ENCODE data around the gene CDKN2C.
A peak's percentile ranks its signal among the peaks of the same experiment; 100 is the strongest.
"Not testable (repeated sequence)": the region's sequence is repeated elsewhere in the genome, so short reads cannot be mapped to it uniquely, and the experiment has no call there.

CDKN2C gene

DNA sequence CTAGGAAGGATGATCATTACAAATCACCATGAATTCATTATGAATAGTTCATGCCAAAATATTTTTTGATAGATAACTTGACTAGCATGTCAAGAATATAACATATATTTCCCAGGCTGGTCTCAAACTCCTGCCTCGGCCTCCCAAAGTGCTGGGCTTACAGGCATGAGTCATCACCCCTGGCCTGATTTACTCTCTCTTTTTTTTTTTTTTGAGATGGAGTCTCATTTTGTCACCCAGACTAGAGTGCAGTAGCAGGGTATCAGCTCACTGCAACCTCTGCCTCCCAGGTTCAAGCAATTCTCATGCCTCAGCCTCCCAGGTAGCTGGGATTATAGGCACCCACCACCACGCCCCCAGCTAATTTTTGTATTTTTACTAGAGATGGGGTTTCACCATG is 34.8 kb upstream of the CDKN2C start:
- not testable (repeated sequence) for H3K9ac ChIP-seq (ENCODE audit: low read length in 2 of 2); H3K27ac ChIP-seq (ENCODE audit: low read length)

DNA sequence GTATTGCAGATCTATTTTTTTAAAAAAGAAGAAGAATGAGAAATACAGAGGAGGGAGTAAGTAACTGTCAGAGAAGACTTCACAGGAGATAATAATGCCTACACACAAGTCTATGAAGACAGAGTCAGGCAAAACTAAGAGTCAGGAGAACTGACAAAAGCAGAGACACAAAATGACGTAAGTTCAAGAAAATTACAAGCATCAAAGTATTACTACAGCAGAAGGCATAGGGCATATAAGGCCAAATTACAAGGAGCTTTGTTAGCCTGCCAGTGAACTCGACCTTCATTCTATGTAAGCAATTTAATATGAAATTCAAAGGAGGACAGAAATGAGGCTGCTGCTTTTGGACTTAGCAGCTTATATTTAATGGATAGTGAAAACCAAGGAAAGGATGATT is 33.7 kb upstream of the CDKN2C start:
- H3K36me3 ChIP-seq (ENCODE audit: control insufficient read depth in 2 of 2, insufficient read depth in 2 of 2, low read length in 2 of 2) = no peaks in the 10 kb centered on the region
- no peaks in the 10 kb centered on the region for H3K4me1 ChIP-seq (ENCODE audit: control insufficient read depth, insufficient read depth, low read length)
- no peak overlapping the region for H3K9ac ChIP-seq (ENCODE audit: low read length in 2 of 2)
- no peaks in the 10 kb centered on the region for H3K27me3 ChIP-seq (ENCODE audit: control insufficient read depth in 1 of 2, insufficient read depth in 2 of 2, low read length in 2 of 2)
- H3K9me3 ChIP-seq (ENCODE audit: control insufficient read depth in 2 of 2, low read length in 2 of 2) = no peaks in the 10 kb centered on the region
- no peak overlapping the region for H3K4me3 ChIP-seq (ENCODE audit: low read length in 2 of 2)
- H3K27ac ChIP-seq (ENCODE audit: low read length) = no peak overlapping the region

More for the DNA sequence above, 34.8 kb upstream of the CDKN2C start:
- not testable (repeated sequence) for H3K36me3 ChIP-seq (ENCODE audit: control insufficient read depth in 2 of 2, insufficient read depth in 2 of 2, low read length in 2 of 2); H3K4me3 ChIP-seq (ENCODE audit: low read length in 2 of 2); H3K27me3 ChIP-seq (ENCODE audit: control insufficient read depth in 1 of 2, insufficient read depth in 2 of 2, low read length in 2 of 2); H3K9me3 ChIP-seq (ENCODE audit: control insufficient read depth in 2 of 2, low read length in 2 of 2); H3K4me1 ChIP-seq (ENCODE audit: control insufficient read depth, insufficient read depth, low read length)

DNA sequence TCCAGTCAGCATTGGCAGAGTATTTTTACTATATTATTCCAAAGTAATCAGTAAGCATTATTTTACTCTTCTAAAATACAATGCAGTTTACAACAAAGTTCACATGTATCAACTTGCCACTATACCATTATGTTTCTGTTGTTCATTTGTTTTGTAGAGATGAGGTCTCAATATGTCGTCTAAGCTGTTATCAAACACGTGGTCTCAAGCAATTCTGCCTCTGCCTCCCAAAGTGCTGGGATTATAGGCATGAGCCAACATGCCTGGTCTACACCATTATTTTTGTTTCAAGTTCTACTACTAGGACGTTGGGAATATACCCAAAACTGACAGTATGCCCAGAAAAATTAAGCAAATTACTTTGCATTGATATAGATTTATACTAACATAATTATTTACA is 29.8 kb upstream of the CDKN2C start:
- Histone ChIP-seq H3K27ac (ENCODE audit: low read length) (no peak overlapping the region), H3K9ac (ENCODE audit: low read length in 2 of 2) (no peak overlapping the region), H3K9me3 (ENCODE audit: control insufficient read depth in 2 of 2, low read length in 2 of 2) (no peaks in the 10 kb centered on the region), H3K36me3 (ENCODE audit: control insufficient read depth in 2 of 2, insufficient read depth in 2 of 2, low read length in 2 of 2) (peaks cover 0 to 3% of the 10 kb centered on the region in 2 donors), H3K27me3 (ENCODE audit: control insufficient read depth in 1 of 2, insufficient read depth in 2 of 2, low read length in 2 of 2) (no peaks in the 10 kb centered on the region), H3K4me3 (ENCODE audit: low read length in 2 of 2) (no peak overlapping the region), H3K4me1 (ENCODE audit: control insufficient read depth, insufficient read depth, low read length) (no peaks in the 10 kb centered on the region)

DNA sequence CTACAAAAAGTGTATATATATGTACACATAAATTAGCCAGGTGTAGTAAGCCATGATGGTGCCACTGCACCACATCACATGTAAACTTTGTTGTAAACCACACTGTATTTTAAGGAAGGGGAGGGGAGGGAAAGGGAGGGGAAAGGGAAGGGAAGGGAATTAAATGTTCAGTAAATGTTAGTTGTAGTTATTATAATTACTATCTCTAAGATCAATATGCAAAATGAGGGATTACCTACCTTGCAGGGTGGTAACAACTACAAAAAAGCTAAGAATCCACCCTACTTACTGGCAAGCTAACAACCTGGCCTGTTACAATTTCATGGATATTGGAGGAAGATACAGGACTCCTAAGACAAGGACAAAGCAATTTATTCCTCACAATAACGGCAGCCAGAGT is 27.7 kb upstream of the CDKN2C start:
- Histone ChIP-seq H3K4me3 (ENCODE audit: low read length in 2 of 2) (no peak overlapping the region), H3K9me3 (ENCODE audit: control insufficient read depth in 2 of 2, low read length in 2 of 2) (no peaks in the 10 kb centered on the region), H3K36me3 (ENCODE audit: control insufficient read depth in 2 of 2, insufficient read depth in 2 of 2, low read length in 2 of 2) (peaks cover 0 to 3% of the 10 kb centered on the region in 2 donors), H3K4me1 (ENCODE audit: control insufficient read depth, insufficient read depth, low read length) (no peaks in the 10 kb centered on the region), H3K27me3 (ENCODE audit: control insufficient read depth in 1 of 2, insufficient read depth in 2 of 2, low read length in 2 of 2) (no peaks in the 10 kb centered on the region), H3K27ac (ENCODE audit: low read length) (no peak overlapping the region), H3K9ac (ENCODE audit: low read length in 2 of 2) (no peak overlapping the region)

DNA sequence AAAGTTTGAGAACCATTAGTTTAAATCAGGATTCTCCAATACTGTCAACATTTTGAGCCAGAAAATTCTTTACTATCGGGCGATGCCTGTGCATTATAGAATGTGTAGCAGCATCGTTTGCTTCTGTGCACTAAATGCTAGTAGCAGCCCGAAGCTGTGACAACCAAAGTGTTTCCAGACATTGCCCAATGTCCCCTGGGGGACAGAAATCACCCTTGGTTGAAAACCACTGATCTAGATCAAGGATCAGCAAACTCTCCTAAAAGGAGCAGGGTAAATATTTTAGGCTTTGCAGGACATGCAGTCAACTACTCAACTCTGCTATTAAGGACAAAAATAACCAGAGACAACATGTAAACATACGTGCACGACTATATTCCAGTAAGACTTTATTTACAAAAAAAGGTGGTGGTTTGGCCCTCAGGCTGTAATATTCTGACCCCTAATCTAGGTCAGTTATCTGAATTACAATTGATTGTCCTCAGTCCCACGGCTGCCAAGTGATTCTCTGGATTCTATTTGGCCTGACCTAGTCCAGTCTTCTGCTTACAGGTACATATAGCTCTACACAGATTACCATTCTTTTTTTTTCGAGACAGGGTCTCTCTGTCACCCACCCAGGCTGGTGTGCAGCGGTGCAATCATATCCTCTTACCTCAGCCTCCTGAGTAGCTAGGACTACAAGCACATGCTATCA is 20.6 kb upstream of the CDKN2C start:
- H3K27me3 ChIP-seq (ENCODE audit: control insufficient read depth in 1 of 2, insufficient read depth in 2 of 2, low read length in 2 of 2) = no peaks in the 10 kb centered on the region
- H3K4me1 ChIP-seq (ENCODE audit: control insufficient read depth, insufficient read depth, low read length) = no peaks in the 10 kb centered on the region
- H3K27ac ChIP-seq (ENCODE audit: low read length) = no peak overlapping the region
- H3K36me3 ChIP-seq (ENCODE audit: control insufficient read depth in 2 of 2, insufficient read depth in 2 of 2, low read length in 2 of 2) = no peaks in the 10 kb centered on the region
- no peak overlapping the region for H3K4me3 ChIP-seq (ENCODE audit: low read length in 2 of 2)
- H3K9me3 ChIP-seq (ENCODE audit: control insufficient read depth in 2 of 2, low read length in 2 of 2) = no peaks in the 10 kb centered on the region
- H3K9ac ChIP-seq (ENCODE audit: low read length in 2 of 2) = no peak overlapping the region

DNA sequence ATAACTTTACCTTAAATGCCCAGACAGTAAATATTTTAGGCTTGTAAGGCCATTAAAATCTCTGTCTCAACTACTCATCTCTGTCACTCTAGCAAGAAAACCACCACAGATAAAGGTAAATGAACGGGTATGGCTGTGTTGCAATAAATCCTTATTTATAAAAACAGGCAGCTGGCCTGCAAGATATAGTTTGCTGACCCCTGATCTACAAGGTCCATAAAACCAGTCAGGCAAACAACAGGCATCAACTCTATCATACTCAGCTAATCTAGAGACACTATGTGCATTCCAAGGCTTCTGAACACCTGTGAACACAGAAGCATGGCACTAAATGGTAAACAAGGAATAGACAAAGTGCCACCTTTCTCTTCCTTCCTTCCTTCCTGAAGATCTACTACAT is 19.6 kb upstream of the CDKN2C start:
- no peak overlapping the region for H3K4me3 ChIP-seq (ENCODE audit: low read length in 2 of 2)
- H3K9ac ChIP-seq (ENCODE audit: low read length in 2 of 2) = no peak overlapping the region
- no peaks in the 10 kb centered on the region for H3K36me3 ChIP-seq (ENCODE audit: control insufficient read depth in 2 of 2, insufficient read depth in 2 of 2, low read length in 2 of 2)
- no peaks in the 10 kb centered on the region for H3K4me1 ChIP-seq (ENCODE audit: control insufficient read depth, insufficient read depth, low read length)
- H3K27ac ChIP-seq (ENCODE audit: low read length) = no peak overlapping the region
- H3K9me3 ChIP-seq (ENCODE audit: control insufficient read depth in 2 of 2, low read length in 2 of 2) = no peaks in the 10 kb centered on the region
- no peaks in the 10 kb centered on the region for H3K27me3 ChIP-seq (ENCODE audit: control insufficient read depth in 1 of 2, insufficient read depth in 2 of 2, low read length in 2 of 2)

DNA sequence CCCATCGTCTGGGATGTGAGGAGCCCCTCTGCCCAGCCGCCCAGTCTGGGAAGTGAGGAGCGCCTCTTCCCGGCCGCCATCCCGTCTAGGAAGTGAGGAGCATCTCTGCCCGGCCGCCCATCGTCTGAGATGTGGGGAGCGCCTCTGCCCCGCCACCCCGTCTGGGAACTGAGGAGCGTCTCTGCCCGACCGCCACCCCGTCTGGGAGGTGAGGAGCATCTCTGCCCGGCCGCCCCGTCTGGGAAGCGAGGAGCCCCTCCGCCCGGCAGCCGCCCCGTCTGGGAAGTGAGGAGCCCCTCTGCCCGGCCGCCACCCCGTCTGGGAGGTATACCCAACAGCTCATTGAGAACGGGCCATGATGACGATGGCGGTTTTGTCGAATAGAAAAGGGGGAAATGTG is 17.5 kb upstream of the CDKN2C start:
- not testable (repeated sequence) for H3K4me3 ChIP-seq (ENCODE audit: low read length in 2 of 2); H3K4me1 ChIP-seq (ENCODE audit: control insufficient read depth, insufficient read depth, low read length); H3K36me3 ChIP-seq (ENCODE audit: control insufficient read depth in 2 of 2, insufficient read depth in 2 of 2, low read length in 2 of 2); H3K9me3 ChIP-seq (ENCODE audit: control insufficient read depth in 2 of 2, low read length in 2 of 2); H3K27me3 ChIP-seq (ENCODE audit: control insufficient read depth in 1 of 2, insufficient read depth in 2 of 2, low read length in 2 of 2); H3K9ac ChIP-seq (ENCODE audit: low read length in 2 of 2); H3K27ac ChIP-seq (ENCODE audit: low read length)

DNA sequence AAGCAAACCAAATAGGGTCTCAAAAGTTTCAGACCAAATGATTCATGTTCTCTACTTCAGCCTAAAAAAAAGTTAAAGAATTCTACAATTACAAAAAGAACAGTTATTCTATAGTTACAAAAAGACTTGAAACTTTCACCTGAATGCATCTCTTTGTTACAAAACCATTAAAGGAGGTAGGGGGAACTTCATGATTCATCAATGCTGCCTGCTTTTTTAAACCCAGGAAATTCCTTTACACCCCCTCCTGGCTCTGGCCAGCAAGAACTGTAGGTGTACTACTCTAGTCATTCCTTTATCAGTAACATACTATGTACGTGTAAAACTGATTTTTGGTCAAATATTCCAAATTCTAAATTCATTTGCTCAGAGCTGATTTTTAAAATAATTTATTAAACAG is 14.9 kb upstream of the CDKN2C start:
- Histone ChIP-seq H3K4me3 (ENCODE audit: low read length in 2 of 2) (no peak overlapping the region), H3K36me3 (ENCODE audit: control insufficient read depth in 2 of 2, insufficient read depth in 2 of 2, low read length in 2 of 2) (no peaks in the 10 kb centered on the region), H3K27me3 (ENCODE audit: control insufficient read depth in 1 of 2, insufficient read depth in 2 of 2, low read length in 2 of 2) (no peaks in the 10 kb centered on the region), H3K9me3 (ENCODE audit: control insufficient read depth in 2 of 2, low read length in 2 of 2) (no peaks in the 10 kb centered on the region), H3K9ac (ENCODE audit: low read length in 2 of 2) (no peak overlapping the region), H3K27ac (ENCODE audit: low read length) (no peak overlapping the region), H3K4me1 (ENCODE audit: control insufficient read depth, insufficient read depth, low read length) (peaks cover 7% of the 10 kb centered on the region)

DNA sequence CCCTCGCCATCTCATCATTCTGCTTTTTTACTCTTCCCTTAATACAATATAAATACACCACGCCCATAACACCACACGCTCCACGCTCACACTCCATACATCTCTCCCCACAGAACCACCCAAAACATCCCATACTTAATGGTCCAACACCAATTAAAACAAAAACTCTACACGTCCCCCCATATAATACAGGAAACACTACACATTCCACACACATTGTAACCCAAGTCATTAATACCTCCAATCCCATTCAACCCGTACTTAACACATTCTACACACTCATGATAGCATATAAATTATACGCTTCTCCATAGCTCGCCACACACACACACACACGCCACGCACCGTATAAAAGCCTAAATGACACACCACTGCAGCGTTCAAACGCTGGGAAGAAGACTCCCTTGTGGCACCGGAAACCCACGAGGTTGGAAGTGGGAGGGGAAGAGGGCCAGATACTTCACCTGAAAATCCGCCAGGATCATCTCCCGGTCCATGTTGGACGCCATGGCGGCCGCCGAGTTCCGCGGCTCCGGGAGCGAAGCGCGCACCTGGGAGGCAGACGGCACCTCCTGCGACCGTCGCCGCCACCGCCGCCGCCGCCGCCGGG is 10.6 kb upstream of the CDKN2C start:
- H3K27me3 ChIP-seq (ENCODE audit: control insufficient read depth in 1 of 2, insufficient read depth in 2 of 2, low read length in 2 of 2) = no peaks in the 10 kb centered on the region
- peak overlapping the region; percentile 87 to 93 for H3K4me3 ChIP-seq (ENCODE audit: low read length in 2 of 2)
- peak overlapping the region; percentile 38 for H3K27ac ChIP-seq (ENCODE audit: low read length)
- no peaks in the 10 kb centered on the region for H3K9me3 ChIP-seq (ENCODE audit: control insufficient read depth in 2 of 2, low read length in 2 of 2)
- no peaks in the 10 kb centered on the region for H3K36me3 ChIP-seq (ENCODE audit: control insufficient read depth in 2 of 2, insufficient read depth in 2 of 2, low read length in 2 of 2)
- H3K4me1 ChIP-seq (ENCODE audit: control insufficient read depth, insufficient read depth, low read length) = peaks cover 7% of the 10 kb centered on the region
- H3K9ac ChIP-seq (ENCODE audit: low read length in 2 of 2) = peak overlapping the region; percentile 55 to 82

DNA sequence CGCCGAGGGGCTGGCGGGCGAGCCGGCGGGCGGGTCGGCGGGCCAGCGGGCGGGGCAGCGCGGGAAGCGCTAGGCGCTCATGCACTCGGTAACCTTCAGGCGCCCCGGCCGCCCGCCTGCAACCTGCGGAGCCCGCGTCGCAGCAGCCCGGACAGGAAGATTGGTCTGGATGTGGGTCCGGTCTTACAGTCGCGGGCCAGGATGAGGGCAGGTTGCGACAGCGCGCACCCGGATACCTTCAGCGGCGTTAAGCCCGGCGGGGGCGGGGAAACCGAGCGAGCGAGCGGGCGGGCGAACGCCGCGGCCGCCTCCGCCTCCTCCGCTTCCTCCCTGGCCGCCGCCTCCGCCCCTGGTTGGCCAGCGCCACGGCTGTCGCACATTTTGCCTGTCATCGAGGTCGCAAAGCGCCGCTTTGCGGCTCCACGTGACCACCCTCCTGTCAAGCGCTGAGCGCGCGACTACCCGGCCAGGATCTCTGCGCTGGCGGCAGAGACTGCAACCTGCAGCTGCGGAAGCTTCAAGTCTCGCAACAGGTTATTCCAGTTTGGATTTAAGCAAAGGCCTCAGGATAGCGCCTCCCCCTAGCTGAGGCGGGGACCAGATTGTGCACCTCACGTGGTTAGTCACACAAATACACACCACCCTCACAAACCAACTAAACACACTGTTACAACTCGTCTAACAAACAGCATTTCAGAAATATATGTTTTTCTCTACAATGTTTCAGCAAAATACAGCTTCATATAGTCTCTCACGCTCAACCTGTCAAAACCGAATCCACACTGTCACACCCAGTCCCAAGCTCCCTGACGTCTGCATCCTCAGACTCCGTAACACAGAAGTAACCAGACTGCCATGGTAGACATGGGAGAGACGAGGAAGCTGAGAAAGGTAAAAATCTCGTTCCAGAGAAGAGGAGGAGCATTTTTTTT is 9.9 kb upstream of the CDKN2C start, which contains the start of gene FAF1:
TSS of gene FAF1 (minus strand) at position 355 of the 932 bp plus-strand sequence. CDS start 456 bp downstream, outside the sequence.
- H3K9me3 ChIP-seq (ENCODE audit: control insufficient read depth in 2 of 2, low read length in 2 of 2) = no peaks in the 10 kb centered on the region
- H3K27me3 ChIP-seq (ENCODE audit: control insufficient read depth in 1 of 2, insufficient read depth in 2 of 2, low read length in 2 of 2) = no peaks in the 10 kb centered on the region
- peak within 1 kb of the TSS; percentile 82 for H3K27ac ChIP-seq (ENCODE audit: low read length)
- peak within 1 kb of the TSS; percentile 72 to 93 for H3K9ac ChIP-seq (ENCODE audit: low read length in 2 of 2)
- H3K4me3 ChIP-seq (ENCODE audit: low read length in 2 of 2) = peak within 1 kb of the TSS; percentile 87 to 93
- H3K4me1 ChIP-seq (ENCODE audit: control insufficient read depth, insufficient read depth, low read length) = peaks cover 7% of the 10 kb centered on the region
- H3K36me3 ChIP-seq (ENCODE audit: control insufficient read depth in 2 of 2, insufficient read depth in 2 of 2, low read length in 2 of 2) = no peaks in the 10 kb centered on the region

All from stomach smooth muscle (tissue), 2 donors.